DMS 273 (cell line): ENCODE data around the gene CAMTA1.

Experiments
- DNase-seq: peaks from one replicate; lab custom pipeline; 2025; ENCODE audit not compliant: unreplicated experiment; lab: John Stamatoyannopoulos, UW

The CAMTA1 gene

DNA sequence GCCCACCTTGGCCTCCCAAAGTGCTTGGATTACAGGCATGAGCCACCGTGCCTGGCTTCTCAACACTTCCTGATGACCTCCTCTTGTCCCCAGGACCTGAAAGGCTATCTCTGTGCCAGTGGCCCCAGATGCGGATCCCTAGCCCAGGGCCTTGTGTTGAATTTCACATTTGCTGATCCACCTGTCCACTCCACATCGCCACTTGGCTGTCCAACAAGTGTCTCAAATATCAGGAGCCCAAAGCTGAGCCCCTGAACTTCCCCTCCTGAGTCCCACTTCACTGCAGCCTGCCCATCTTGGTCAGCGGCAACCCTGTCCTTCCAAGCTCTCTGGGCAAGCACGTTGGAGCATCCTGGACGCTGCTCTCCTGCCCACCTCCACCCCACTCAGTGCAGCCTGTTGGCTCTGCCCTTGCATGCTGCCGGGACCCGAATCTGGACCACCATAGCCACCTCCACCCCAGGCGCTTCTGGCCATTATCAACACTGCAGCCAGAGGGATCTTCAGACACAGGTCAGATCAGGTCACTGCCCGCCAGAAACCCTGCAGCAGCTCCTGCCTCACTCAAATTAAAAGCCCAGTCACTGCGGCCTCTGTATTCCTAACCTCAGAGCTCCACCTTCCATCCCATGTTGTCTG is 633.3 kb downstream of the CAMTA1 start:
- no peak for DNase-seq

DNA sequence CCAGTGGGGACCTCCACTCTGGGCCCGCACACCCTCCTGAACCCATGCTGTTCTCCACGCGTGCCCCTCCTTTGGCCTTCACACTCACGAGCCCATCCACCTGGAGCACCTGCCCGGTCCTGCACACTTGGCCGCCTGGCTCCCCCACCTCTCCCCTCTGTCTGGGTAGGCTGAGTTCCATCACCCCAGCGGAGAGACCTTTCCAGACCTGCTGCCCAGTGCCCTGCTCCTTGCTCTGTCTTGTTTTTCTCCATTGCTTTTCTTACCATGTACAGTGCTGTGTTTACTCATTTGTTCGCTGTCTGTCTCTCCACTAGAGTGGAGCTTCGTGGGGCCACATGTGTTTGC is 634.8 kb downstream of the CAMTA1 start:
- no peak for DNase-seq

DNA sequence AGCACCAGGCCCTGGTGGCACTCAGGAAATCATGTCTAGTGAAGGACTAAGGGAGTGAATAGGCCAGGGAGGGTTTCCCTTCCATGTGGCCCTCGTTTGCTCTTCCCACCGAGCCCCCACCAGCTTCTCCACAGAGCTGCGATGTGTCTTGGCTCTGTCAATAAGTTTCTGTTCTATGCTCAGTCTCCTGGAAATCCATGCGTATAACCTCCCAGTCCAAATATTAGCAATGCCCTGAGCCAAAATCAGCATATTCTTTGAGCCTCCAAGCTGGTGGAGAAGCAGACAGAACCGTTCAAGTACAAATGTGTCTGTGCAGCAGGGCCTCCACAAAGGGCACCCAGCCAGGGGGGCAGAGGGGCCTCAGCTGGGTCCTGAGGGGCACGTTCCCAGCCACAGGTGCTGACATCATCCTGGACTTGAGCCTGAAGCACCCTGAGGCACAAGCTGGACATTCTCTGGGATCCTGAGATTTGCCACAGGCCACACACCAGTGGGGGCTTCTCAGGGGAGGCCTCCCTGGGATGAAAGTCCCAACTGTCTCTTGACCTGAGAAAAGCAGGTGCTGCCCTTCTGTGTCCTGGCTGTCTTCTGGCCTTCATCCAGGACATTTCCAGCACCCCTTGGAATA is 635.3 kb downstream of the CAMTA1 start:
- DNase-seq = no peak

GRCh38 chr1:7421471-7422075 is 636.3 kb downstream of the CAMTA1 start:
- no peak for DNase-seq

DNA sequence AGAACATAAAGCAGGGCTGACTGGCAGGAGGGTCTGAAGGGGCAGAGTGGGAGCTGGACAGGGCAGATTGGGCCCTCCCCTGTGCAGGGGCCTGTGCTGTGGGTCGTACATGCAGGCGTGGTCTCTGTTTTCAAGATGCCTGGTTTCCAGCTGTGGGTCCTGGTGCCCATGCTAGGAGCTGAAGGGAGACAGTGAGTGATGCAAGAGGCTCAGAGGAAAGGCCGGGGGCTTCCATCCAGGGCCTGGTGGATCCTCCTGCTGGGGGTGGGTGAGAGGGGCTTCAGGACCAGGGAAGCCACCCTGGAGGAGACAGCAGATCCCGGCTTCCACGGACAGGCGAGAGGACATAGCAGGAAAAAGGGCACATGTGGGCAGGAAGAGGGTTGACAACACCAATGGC is 636.8 kb downstream of the CAMTA1 start:
- no peak for DNase-seq

- DNase-seq = no peak
Measured at GRCh38 chr1:7422561-7422960, 637.3 kb downstream of the CAMTA1 start.

- DNase-seq = no peak
Measured at GRCh38 chr1:7422966-7423365, 637.7 kb downstream of the CAMTA1 start.

DNA sequence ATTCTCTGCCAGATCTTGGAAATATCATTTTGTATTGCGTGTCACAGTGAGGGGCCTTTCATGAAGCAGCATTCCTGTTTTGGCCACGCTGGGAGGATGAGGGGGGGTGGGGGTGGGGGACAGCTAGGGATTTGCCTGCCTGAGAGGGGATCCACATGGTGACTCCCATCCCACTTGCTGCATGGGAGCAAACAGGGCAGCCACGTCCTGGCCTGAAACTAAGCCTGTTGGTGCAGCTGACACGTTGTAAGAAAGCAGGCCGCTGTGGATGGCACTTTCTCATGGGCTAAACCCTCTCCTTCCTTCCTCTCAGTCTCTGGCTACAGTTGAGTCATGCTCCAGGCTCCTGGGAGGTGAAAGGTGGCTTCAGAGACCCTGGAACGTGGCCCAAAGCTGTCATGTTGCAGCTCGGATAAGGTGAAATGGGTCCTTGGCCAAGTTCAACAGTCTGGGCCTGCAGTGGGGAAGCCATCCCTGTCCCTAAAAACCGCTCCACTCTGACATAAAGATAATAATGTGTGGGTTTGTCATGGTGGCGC is 639.2 kb downstream of the CAMTA1 start:
- DNase-seq = no peak

- DNase-seq = no peak
Measured at GRCh38 chr1:7425229-7425628, 640.0 kb downstream of the CAMTA1 start.

- DNase-seq = no peak
Measured at GRCh38 chr1:7425771-7426170, 640.5 kb downstream of the CAMTA1 start.

DNA sequence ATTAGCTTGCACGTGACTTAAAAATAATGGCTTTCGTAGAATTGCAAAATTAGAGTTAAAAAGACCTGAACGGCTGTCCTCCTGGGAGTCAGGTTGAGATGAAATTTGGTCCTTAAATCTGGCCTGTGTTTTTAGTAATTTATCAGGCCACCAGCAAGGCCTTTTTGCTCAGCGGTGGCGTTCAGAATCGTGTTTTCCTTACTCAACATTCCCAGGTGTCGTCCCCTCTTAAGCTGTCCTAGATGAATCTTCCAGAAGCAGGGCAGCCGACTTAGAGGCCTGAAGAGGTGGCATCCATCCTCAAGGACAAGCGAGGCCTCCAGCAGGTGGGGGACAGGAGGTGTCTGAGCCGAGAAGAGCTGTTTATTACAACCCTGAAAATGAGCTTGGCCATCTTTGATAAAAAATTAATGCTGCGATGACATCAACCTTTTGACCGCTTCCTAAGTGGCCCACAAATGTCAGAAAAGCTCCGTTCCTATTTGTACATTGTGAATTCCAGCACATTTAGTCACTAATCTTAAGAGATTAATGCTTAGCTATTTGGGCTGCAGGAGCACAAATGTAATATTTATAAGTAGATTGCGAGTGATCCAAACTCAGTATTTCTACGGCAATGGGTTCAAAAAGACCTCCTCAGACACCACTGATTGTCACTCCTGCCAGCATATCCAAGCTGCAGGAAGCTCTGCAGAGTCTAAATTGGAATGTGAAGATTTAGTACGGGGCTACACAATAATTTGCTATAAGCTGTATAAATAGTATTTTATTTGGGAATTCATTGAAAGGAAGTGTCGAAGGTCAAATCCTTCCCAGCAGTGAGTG is 641.7 kb downstream of the CAMTA1 start:
- no peak for DNase-seq

GRCh38 chr1:7427605-7428300 is 642.5 kb downstream of the CAMTA1 start:
- DNase-seq = no peak

DNA sequence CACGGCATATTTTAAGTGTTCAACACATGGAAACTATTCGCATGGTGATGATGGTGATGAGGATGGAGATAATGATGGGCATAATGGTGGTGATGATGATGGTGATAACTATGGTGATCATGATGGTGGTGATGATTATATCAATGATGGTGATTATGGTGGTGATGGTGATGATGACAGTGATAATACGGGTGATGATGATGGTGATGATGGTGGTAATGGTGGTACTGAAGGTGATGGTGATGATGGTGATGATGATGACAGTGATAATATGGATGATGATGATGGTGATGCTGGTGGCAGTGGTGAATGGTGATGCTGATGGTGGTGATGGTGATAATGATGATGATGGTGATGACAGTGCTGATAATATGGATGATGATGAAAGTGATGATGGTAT is 644.0 kb downstream of the CAMTA1 start:
- DNase-seq = no peak

DNA sequence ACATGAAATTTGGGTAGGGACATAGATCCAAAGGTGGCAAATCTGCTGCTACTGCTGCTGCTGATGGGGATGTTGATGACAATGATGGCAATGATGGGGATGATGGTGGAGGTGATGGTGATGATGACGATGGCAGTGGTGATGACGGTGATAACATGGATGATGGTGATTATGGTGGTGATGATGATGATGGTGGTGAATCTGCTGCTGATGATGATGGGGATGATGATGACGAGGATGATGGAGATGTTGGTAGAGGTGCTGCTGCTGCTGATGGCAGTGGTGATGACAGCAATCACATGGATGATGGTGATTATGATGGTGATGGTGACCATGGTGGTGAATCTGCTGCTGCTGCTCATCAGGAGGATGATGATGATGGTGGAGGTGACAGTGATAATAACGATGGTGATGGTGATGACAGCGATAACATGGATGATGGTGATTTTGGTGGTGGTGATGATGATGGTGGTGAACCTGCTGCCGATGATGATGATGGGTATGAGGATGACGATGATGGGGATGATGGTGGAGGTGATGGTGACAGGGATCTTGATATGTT is 644.9 kb downstream of the CAMTA1 start:
- no peak for DNase-seq

- DNase-seq = no peak
Measured at GRCh38 chr1:7430691-7431090, 645.4 kb downstream of the CAMTA1 start.

- DNase-seq = no peak
Measured at GRCh38 chr1:7432102-7432899, 647.0 kb downstream of the CAMTA1 start.

DNA sequence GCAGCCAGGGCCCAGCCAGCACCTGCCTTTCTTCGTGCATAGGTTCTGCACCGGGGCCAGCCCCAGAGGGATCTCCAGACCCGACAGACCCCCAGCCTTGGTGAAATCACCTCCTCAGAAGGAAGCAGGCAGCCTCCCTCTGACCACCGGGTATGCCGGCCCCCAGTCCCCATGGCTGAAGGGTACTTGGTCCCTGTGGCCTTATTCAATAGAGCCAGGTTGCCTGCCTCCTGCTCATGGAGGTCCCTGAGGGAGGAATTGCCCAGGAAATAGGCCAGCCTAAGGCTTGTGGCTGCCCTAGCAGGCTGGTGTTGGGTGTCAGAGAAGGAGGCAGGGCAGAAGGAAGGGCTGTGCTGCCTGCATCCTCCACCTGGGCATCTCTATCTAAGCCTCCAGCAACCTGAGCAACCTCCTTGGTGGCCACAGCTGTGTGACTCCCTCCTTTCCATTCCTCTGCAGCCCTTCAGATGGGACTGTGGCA is 647.7 kb downstream of the CAMTA1 start:
- DNase-seq = no peak

DNA sequence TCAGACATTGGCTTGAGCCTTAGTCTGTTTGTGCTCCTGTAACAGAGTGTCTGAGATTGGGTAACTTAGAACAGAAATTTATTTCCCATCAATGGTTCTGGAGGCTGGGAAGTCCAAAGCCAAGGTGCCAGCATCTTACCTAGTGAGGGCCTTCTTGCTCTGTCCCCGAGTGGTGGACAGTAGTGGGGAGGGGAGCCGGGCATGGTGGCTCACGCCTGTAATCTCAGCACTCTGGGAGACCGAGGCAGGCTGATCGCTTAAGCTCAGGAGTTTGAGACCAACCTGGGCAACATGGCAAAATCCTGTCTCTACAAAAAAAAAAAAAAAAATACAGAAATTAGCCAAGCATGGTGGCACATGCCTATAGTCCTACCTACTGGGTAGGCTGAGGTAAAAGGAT is 649.3 kb downstream of the CAMTA1 start:
- no peak for DNase-seq

DNA sequence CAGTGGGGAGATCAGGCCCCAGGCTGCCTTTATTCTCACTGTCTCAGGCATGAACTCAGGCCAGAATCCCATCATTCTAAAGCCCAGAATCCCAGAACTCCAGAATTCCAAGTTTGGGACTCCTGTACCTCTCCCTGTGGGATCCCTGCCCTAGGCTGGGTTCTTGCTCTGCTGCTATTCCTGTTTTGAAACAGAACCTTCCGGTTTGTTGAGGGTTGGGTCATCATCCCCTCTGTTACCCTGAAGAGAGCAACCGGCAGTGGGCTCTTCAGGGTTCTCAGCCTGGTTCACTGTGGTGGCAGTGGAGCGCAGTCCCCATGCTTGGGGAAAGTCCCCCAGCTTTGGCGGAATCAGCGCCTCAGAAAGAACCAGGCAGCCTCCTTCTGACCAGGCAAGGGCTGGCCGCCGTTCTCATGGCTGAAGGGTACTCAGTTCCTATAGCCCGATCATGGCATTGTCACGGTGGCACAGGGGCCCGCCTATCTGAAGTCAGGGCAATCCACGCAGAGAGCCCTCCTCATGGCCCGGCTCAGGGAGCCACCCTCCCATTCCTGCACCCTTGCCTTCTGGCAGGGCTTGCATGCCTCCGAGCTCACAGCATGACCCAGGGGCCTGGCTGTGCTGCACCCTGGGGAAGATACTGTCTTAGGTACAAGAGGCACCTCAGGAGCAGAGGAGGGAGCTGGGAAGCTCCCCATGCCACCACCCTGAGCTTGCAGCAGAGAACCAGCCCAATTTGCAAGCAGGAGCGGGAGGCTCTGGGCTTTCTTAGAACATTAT is 650.2 kb downstream of the CAMTA1 start:
- DNase-seq = no peak
